ENCODE results near the gene BCR.
"Not testable (repeated sequence)": the region's sequence is repeated elsewhere in the genome, so short reads cannot be mapped to it uniquely, and the experiment has no call there.

BCR gene

DNA sequence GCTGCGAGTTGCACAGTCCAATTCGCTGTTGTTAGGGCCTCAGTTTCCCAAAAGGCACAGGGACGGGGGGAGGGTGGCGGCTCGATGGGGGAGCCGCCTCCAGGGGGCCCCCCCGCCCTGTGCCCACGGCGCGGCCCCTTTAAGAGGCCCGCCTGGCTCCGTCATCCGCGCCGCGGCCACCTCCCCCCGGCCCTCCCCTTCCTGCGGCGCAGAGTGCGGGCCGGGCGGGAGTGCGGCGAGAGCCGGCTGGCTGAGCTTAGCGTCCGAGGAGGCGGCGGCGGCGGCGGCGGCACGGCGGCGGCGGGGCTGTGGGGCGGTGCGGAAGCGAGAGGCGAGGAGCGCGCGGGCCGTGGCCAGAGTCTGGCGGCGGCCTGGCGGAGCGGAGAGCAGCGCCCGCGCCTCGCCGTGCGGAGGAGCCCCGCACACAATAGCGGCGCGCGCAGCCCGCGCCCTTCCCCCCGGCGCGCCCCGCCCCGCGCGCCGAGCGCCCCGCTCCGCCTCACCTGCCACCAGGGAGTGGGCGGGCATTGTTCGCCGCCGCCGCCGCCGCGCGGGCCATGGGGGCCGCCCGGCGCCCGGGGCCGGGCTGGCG is at the start of gene BCR:
Gene BCR, plus strand, starts transcription at position 209 of the 592 bp plus-strand sequence. CDS start 452 bp downstream, outside the sequence.
- peak; percentile 16 for DNase-seq (ENCODE audit: low read depth)

DNA sequence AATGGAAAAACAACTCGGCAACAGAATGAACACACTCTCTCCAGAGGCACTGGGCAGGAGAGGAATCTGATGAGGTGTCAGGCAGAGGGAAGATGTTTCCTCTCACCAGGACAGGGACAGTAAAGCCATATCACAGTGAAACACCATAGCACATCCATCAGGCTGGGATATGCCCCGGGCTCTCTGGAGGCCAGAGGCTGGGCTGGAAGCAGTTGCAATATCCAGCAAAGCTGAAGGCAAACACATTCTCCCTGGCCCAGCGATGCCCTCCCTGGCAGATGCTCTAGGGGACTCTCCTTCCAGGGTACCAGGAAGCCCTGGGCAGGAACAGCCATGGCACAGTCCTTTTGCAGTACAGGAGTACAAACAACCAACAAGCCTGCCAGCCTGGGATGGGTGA is 49.6 kb upstream of the BCR start:
- no peak for DNase-seq (ENCODE audit: low read depth)

- no peak for DNase-seq (ENCODE audit: low read depth)
These were observed 48.4 kb upstream of the BCR start for GRCh38 chr22:23131931-23132330.

DNA sequence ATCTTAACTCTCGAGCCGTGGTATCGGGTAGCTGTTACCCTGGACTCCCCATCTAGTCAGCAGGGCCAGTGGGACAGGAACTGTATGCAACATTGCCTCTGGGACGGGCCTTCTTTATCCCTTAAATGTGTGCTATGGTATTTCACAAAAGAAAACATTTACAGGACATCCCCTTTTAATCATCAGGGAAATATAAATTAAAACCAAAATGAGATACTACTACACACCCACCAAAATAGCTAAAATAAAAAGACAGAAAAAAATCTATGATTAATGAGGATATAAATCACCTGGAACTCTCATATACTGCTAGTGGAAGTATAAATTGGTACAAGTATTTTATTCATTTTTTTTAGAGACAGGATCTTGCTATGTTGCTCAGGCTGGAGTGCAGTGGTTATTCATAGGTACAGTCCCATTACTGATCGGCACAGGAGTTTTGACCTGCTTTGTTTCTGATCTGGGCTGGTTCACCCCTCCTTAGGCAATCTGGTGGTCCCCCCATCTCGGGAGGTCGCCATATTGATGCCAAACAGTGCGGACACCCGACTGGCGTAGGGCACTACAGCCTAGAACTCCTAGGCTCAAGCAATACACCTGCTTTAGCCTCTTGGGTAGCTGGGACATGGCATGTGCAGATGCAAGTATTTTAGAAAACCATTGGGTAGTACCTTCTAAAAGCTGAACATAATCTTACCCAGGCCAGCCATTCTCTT is 47.8 kb upstream of the BCR start:
- DNase-seq (ENCODE audit: low read depth): no peak

GRCh38 chr22:23133922-23134321 is 46.4 kb upstream of the BCR start:
- DNase-seq (ENCODE audit: low read depth): no peak

DNA sequence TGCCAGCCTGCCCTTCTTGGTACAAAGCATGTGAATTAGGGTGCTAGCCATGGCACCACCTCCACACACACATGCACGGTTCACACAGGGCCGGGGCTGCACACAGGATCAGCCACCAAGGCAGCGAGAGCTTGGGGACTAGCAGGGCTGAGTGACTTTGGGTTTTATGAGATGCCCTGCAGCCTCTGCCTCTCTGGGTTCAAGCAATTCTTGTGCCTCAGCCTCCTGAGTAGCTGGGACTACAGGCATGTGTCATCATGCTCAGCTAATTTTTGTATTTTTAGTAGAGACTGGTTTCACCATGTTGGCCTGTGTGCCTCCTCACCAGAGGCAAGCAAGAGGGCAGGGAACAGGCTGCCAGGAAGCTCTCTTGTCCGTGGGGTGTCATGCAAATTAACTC is 43.3 kb upstream of the BCR start:
- not testable (repeated sequence) for DNase-seq (ENCODE audit: low read depth)

DNA sequence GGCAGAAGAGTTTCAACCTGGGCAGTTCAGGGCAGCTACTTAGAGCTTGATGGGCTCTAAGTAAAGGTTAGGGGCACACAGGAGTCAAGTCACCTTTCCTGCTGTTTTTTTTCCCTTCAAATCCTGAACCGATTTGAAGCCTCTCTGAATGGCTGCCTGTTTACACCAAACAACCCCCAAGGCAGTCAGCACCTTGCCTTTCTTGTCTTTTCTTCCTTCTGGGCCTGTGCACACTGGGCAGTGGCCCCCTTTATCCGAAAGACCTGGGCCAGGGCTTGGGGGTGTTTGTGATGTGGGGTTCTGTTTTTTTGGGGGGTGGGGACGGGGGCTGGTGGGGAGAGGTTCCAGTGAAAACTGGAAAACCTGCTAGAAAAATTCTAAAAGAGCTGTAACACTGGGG is 42.8 kb upstream of the BCR start:
- DNase-seq (ENCODE audit: low read depth): no peak

- DNase-seq (ENCODE audit: low read depth): no peak
These were observed 42.3 kb upstream of the BCR start for GRCh38 chr22:23137905-23138561.

GRCh38 chr22:23138584-23139435 is 41.5 kb upstream of the BCR start:
- DNase-seq (ENCODE audit: low read depth): no peak

DNA sequence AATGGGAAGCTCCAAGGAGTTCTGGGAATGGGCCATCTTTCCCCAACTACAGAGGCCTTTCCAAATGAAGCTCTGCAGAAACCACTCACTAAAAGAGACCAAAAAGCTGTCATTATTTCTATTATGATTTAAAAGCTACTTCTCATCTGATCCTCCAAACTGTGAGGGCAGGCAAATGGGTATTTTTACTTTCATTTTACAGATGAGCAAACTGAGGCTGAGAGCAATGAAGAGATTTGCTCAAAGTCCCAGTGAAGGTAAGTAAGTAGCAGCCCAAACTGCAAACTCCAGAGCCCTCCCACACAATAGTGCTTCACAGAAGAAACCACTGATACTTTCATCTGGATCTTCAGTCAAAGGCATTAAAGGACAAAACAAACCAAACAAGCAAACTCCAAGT is 39.9 kb upstream of the BCR start:
- DNase-seq (ENCODE audit: low read depth): no peak

GRCh38 chr22:23142546-23143105 is 37.7 kb upstream of the BCR start:
- no peak for DNase-seq (ENCODE audit: low read depth)

DNA sequence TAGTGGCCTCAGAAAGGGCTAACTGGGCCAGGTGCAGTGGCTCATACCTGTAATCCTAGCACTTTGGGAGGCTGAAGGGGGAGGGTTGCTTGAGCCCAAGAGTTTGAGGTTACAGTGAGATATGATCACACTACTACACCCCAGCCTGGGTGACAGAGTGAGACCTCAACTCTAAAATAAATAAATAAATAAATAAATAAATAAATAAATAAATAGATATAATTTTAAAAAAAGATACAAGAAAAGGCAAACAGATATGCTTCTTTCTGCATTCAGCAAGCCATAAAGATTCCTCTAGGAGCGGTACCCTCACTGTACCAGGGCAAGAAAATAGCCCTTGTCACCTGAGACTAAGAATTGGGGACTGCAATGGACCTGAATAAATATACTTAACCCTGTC is 37.2 kb upstream of the BCR start:
- no peak for DNase-seq (ENCODE audit: low read depth)

DNA sequence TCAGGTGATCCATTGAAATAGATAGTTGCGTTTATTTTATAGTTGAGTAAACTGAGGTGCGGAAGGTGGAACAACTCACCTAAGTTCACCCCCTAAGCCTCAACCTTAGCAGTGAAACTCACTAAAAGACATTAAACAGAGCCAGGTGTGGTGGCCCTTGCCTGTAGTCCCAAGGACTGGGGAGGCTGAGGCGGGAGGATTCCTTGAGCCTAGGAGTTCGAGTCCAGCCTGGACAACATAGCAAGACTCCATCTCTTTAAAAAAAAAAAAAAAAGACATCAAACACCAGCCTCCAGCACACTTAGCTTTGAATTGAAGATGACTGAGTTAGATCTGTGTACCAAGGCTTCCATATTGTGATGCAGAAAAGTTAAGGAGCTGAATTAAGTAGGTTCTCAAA is 35.9 kb upstream of the BCR start:
- no peak for DNase-seq (ENCODE audit: low read depth)

DNA sequence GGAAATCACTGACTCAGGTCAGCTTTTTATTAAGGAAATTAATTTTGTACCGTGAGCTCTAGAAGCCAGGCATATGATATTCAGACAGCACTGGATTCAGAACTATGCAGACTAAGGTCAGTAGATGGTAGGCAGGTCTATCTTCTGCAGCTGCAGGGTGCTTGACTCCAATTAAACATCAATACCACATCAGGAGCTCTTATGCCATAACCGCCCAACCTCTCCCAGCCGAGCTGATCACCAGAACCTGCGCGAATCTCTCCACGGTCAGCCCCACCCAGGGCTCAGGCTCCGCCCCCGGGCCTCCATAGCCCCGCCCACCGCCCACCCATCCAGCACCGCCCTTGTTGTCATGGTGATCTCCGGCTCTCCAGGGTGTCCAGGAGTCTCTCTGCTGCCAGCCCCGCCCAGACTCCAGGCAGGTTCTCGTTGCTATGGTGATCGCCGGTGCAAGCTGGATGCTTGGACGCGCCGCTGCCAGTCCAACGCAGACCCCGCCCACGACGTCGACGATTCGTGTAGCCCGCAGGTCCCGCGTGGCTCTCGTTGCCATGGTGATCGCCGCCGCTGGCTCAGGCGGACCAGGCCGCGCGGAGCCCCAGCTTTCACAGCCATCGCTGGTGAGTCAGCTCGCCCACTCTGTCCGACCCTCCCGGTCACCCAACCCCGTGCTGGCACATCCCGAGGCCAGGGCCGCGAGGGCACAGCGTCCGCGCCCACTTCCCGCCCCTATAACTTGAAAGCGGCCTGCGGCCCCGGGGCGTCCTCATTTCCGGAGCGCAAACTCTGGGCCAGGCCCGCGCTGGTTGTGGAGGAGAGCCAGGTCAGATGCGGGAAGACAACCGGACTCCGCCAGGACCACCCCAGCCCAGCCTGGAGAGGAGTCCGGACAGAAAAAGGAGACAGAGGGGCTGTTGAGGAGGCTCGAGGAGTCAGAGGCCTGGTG is 35.1 kb upstream of the BCR start, which contains the start of gene RAB36:
Gene RAB36, plus strand, starts transcription at position 546 of the 946 bp plus-strand sequence. CDS start 1,140 bp downstream, outside the sequence.
- peak; percentile 99 for DNase-seq (ENCODE audit: low read depth)

DNA sequence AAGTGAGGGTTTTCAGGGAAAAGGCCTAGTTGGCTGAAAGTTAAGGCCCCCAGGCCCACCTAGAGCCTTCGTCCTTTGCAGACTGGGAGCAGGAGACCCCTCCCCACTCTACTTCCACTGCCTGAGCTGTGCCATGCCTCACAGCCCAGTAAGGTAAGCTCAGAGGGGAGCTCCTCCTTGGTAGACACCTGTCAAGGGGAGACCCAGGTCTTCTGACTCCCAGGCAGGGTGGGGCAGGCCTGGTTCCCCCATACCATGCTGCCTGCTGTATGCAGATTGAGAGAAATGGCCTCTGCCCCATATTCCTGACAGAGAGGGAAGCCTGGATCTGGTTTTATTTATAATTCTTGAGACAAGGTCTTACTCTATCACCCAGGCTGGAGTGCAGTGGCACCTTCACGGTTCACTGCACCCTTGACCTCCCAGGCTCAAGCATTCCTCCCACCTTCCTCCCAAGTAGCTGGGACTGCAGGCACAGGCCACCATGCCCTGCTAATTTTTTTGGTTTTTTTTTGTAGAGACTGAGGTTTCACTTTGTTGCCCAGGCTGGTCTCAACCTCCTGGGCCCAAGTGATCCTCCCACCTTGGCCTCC is 34.3 kb upstream of the BCR start:
- DNase-seq (ENCODE audit: low read depth): no peak

DNA sequence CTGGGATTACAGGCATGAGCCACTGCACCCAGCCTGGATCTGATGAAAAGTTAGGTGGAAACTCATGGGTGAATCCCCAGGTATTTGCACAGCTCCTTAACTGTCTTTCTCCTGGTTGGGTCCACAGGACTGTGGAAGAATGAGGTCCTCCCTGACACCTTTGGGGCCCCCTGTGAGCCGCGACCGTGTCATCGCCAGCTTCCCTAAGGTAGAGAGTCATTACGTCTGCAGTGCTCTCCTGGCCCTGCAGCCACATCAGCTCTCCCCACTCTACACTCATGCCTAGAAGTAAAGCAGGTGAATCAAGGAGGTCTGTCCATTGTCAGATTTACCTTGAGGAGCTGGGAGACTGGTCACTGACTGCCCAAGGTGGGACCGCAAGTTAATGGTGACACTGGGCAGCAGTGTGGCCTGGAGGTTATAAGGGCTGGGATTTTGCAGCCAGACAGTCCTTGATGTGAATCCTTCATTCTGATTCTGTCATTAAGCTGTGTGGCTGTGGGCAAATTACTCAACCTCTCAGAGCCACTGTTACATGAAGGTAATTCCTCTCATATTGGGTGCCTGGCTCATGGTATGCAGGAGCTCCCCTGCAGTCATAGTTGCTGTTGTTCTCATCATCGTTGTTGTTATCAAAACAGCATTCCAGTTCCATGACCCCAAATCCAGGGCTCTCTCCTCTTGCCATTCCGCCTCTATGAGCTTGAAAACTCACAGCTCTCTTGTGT is 33.7 kb upstream of the BCR start:
- DNase-seq (ENCODE audit: low read depth): no peak

GRCh38 chr22:23147617-23148387 is 32.5 kb upstream of the BCR start:
- peak; percentile 57 for DNase-seq (ENCODE audit: low read depth)

DNA sequence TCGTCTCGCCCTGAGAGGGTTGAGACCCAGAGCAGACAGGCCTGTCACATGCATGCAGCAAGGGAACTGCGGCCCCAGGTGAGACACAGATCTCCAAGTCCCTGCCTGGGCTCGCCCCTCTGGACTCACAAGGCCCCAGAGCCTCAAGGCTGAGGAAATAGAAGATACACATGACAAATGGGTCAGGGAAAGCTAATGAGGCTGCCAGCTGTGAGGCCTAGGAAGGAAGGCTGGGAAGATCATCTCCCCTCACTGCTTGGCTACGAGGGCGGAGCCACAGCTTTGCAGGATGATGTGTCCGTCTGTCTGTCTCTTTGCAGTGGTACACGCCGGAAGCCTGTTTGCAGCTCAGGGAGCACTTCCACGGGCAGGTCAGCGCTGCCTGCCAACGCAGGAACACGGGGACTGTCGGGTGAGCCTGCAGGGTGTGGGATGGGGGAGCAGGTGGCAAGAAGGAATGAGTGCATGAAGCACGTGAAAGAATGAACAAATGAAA is 30.5 kb upstream of the BCR start:
- DNase-seq (ENCODE audit: low read depth): no peak

DNA sequence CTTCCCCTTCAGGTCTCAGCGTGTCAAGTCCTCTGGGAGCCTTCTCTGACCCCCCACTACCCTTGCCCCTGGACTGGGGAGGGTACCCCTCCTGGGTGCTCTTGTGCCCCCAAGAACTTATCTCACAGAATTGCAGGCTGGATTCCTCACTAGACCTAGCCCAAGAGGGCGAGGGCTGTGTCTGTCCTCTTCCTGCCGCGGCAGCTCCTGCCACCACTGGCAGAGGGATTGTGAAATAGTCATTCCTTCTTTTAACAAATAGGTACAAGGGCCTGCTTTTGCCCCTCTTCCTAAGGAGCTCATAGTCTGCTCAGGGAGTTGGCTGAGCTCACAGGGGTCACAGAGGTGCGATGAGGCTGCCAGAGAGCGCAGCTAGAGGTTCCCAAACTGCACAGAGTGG is 29.5 kb upstream of the BCR start:
- no peak for DNase-seq (ENCODE audit: low read depth)
